ENCODE results near the gene ZNF440.
"Not testable (repeated sequence)": the region's sequence is repeated elsewhere in the genome, so short reads cannot be mapped to it uniquely, and the experiment has no call there.

ZNF440 gene

DNA sequence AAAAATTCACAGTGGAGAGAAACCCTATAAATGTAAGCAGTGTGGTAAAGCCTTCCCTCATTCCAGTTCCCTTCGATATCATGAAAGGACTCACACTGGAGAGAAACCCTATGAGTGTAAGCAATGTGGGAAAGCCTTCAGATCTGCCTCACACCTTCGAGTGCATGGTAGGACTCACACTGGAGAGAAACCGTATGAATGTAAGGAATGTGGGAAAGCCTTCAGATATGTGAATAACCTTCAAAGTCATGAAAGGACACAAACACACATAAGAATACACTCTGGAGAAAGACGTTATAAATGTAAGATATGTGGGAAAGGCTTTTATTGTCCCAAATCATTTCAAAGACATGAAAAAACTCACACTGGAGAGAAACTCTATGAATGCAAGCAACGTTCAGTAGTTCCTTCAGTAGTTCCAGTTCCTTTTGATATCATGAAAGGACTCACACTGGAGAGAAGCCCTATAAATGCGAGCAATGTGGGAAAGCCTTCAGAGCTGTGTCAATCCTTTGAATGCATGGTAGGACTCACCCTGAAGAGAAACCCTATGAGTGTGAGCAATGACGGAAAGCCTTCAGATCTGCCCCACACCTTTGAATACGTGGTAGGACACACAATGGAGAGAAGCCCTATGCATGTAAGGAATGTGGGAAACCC is 18.3 kb downstream of the ZNF440 start:
- no peaks in the 10 kb centered on the region for H3K27me3 ChIP-seq (ENCODE audit: control insufficient read depth in 1 of 2, insufficient read depth in 2 of 2, low read length in 2 of 2)
- H3K9me3 ChIP-seq (ENCODE audit: low read length): peaks cover 21% of the 10 kb centered on the region
- H3K27ac ChIP-seq (ENCODE audit: low read depth, low read length): no peak overlapping the region
- H3K36me3 ChIP-seq (ENCODE audit: insufficient read depth, low read length): peaks cover 20% of the 10 kb centered on the region
- H3K4me1 ChIP-seq (ENCODE audit: insufficient read depth, low read length): no peaks in the 10 kb centered on the region
- H3K4me3 ChIP-seq (ENCODE audit: low read depth in 1 of 2, low read length in 2 of 2): peak overlapping the region in 1 of 2 donors; percentile 2
- no peak overlapping the region for H3K9ac ChIP-seq (ENCODE audit: low read length)

DNA sequence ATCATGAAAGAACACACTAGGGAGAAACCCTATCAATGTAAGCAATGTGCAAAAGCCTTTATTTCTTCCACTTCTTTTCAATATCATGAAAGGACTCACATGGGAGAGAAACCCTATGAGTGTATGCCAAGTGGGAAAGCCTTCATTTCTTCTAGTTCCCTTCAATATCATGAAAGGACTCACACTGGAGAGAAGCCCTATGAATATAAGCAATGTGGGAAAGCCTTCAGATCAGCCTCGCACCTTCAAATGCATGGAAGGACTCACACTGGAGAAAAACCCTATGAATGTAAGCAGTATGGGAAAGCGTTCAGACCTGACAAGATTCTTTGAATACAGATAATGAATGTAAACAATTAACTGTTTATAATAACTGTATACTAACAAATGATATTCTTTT is 19.5 kb downstream of the ZNF440 start:
- Histone ChIP-seq H3K9ac (ENCODE audit: low read length) (no peak overlapping the region), H3K4me1 (ENCODE audit: insufficient read depth, low read length) (no peaks in the 10 kb centered on the region), H3K27me3 (ENCODE audit: control insufficient read depth in 1 of 2, insufficient read depth in 2 of 2, low read length in 2 of 2) (no peaks in the 10 kb centered on the region), H3K27ac (ENCODE audit: low read depth, low read length) (no peak overlapping the region), H3K36me3 (ENCODE audit: insufficient read depth, low read length) (peaks cover 20% of the 10 kb centered on the region), H3K9me3 (ENCODE audit: low read length) (peaks cover 21% of the 10 kb centered on the region), H3K4me3 (ENCODE audit: low read depth in 1 of 2, low read length in 2 of 2) (no peak overlapping the region)

DNA sequence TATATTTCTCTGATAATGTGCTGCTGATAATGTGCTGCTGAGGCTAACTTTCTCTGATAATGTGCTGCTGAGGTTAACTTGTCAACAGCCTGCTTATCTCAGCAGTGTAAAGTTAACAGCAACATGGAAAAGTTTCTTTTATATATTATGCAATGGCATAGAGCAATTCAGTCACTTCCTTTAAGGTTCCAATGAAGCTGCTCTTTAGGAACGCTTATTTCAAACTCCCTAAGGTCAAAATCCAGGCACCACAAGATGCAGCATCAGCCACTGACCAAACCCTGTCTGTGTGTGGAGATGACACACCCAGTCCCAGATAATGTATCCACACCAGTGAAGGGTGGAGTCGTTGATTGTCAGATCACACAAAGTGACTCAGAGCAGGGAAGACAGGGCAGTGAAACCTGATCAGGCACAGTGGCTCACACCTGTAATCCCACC is 21.6 kb downstream of the ZNF440 start:
- not testable (repeated sequence) for H3K4me3 ChIP-seq (ENCODE audit: low read depth in 1 of 2, low read length in 2 of 2); H3K9ac ChIP-seq (ENCODE audit: low read length); H3K4me1 ChIP-seq (ENCODE audit: insufficient read depth, low read length); H3K27me3 ChIP-seq (ENCODE audit: control insufficient read depth in 1 of 2, insufficient read depth in 2 of 2, low read length in 2 of 2); H3K27ac ChIP-seq (ENCODE audit: low read depth, low read length)
- peaks cover 20% of the 10 kb centered on the region for H3K36me3 ChIP-seq (ENCODE audit: insufficient read depth, low read length)
- H3K9me3 ChIP-seq (ENCODE audit: low read length): peaks cover 21% of the 10 kb centered on the region

DNA sequence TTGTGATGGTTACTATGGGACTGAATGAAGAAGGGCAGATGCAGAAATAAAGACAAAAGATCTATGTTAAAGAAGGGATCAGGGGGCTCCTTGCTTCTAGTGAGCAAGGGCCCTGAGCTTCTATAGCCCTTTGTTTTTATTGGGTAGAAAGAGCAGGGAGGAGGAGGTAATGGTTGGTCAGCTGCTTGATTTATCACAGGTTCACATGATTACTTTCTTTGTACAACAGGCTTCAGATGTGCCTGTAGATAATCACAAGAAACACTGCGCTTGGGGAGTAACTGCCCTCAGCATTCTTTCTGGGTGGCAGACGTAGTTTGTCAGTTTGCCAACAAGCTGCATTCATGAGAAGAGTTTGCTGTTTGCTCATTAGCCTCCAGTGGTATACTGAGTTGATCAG is 29.6 kb downstream of the ZNF440 start:
- Histone ChIP-seq H3K4me1 (ENCODE audit: insufficient read depth, low read length) (peaks cover 4% of the 10 kb centered on the region), H3K36me3 (ENCODE audit: insufficient read depth, low read length) (no peaks in the 10 kb centered on the region), H3K4me3 (ENCODE audit: low read depth in 1 of 2, low read length in 2 of 2) (no peak overlapping the region), H3K9me3 (ENCODE audit: low read length) (no peaks in the 10 kb centered on the region), H3K27me3 (ENCODE audit: control insufficient read depth in 1 of 2, insufficient read depth in 2 of 2, low read length in 2 of 2) (no peaks in the 10 kb centered on the region), H3K27ac (ENCODE audit: low read depth, low read length) (no peak overlapping the region), H3K9ac (ENCODE audit: low read length) (no peak overlapping the region)

- not testable (repeated sequence) for H3K9me3 ChIP-seq (ENCODE audit: low read length); H3K4me3 ChIP-seq (ENCODE audit: low read depth in 1 of 2, low read length in 2 of 2); H3K27ac ChIP-seq (ENCODE audit: low read depth, low read length); H3K36me3 ChIP-seq (ENCODE audit: insufficient read depth, low read length); H3K4me1 ChIP-seq (ENCODE audit: insufficient read depth, low read length); H3K9ac ChIP-seq (ENCODE audit: low read length); H3K27me3 ChIP-seq (ENCODE audit: control insufficient read depth in 1 of 2, insufficient read depth in 2 of 2, low read length in 2 of 2)
These were observed 33.5 kb downstream of the ZNF440 start for GRCh38 chr19:11847615-11848014.

GRCh38 chr19:11848200-11848593 is 34.1 kb downstream of the ZNF440 start:
- H3K27ac ChIP-seq (ENCODE audit: low read depth, low read length): no peak overlapping the region
- H3K9me3 ChIP-seq (ENCODE audit: low read length): no peaks in the 10 kb centered on the region
- H3K4me3 ChIP-seq (ENCODE audit: low read depth in 1 of 2, low read length in 2 of 2): peak overlapping the region; percentile 44 to 81
- peaks cover 7% of the 10 kb centered on the region for H3K4me1 ChIP-seq (ENCODE audit: insufficient read depth, low read length)
- no peaks in the 10 kb centered on the region for H3K27me3 ChIP-seq (ENCODE audit: control insufficient read depth in 1 of 2, insufficient read depth in 2 of 2, low read length in 2 of 2)
- H3K9ac ChIP-seq (ENCODE audit: low read length): no peak overlapping the region
- no peaks in the 10 kb centered on the region for H3K36me3 ChIP-seq (ENCODE audit: insufficient read depth, low read length)

DNA sequence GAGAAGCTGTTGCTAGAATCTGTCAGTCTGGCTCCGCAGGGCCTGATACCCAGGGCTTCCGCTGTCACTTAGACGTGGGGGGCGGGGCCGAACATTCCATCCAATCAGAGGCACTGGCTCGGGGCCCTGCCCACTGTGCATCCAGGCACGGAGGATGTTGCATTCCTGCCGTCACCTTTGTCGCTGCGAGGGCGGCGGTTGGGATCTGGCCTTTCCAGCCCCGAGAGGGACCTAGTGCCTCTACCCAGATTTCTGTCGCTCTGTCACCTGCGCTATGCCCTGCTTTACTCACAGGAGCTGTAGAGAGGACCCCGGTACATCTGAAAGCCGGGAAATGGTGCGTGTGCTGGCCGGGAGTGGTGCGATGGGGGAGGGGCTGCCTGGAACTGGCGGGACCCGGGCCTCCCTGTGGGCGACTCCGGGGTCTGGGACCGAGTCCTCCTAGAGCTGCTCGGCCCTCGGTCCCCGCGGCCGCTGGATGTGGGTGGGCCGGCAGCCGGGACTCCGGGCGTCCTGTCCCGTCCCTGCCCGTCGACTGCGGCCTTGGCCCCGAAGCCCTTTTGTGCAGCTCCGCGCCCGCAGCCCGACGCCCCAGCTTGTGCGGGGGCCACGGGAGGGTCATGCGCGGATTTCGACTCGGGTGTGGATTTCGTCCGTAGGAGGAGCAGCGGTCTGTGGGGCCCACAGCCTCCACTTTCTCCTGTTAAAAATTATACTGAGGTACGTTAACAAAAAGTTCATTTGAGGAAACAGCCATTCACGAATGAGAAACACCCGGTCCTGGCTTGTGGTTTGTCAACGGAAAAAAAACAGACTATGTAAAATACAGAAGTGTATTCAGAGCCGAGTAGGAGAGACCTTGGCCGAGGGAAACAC is 34.8 kb downstream of the ZNF440 start, which contains the start of gene ZNF439:
ZNF439 (plus strand) TSS at position 133 of the 876 bp plus-strand sequence; CDS start at position 275, 142 bp downstream.
- Histone ChIP-seq H3K36me3 (ENCODE audit: insufficient read depth, low read length) (no peaks in the 10 kb centered on the region), H3K27ac (ENCODE audit: low read depth, low read length) (peak within 1 kb of the TSS; percentile 80), H3K4me3 (ENCODE audit: low read depth in 1 of 2, low read length in 2 of 2) (peak within 1 kb of the TSS; percentile 44 to 81), H3K9me3 (ENCODE audit: low read length) (no peaks in the 10 kb centered on the region), H3K9ac (ENCODE audit: low read length) (no peak within 1 kb of the TSS), H3K27me3 (ENCODE audit: control insufficient read depth in 1 of 2, insufficient read depth in 2 of 2, low read length in 2 of 2) (no peaks in the 10 kb centered on the region), H3K4me1 (ENCODE audit: insufficient read depth, low read length) (peaks cover 7% of the 10 kb centered on the region)

- H3K27ac ChIP-seq (ENCODE audit: low read depth, low read length); H3K4me1 ChIP-seq (ENCODE audit: insufficient read depth, low read length); H3K9me3 ChIP-seq (ENCODE audit: low read length): not testable (repeated sequence)
These were observed 36.2 kb downstream of the ZNF440 start for GRCh38 chr19:11850289-11850688.

DNA sequence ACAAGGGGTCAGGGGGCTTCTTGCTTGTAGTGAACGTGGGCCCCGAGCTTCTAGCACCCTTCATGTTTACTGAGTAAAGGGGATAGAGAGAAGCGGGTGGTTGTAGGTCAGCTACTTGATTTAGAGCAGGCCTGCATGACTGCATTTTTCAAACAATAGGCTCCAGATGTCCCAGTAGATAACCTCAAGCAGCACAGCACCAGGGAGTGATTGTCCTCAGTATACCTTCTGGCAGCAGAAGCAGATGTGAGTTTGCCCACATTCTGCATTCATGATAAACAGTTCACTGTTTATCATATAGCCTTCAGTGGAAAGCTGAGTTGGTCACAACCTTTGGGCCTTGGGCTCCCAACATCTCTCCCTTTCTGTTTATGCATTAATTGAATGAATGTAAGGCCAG is 39.3 kb downstream of the ZNF440 start:
- no peak overlapping the region for H3K27ac ChIP-seq (ENCODE audit: low read depth, low read length)

More at GRCh38 chr19:11850289-11850688, 36.2 kb downstream of the ZNF440 start:
- H3K9ac ChIP-seq (ENCODE audit: low read length); H3K36me3 ChIP-seq (ENCODE audit: insufficient read depth, low read length); H3K4me3 ChIP-seq (ENCODE audit: low read depth in 1 of 2, low read length in 2 of 2); H3K27me3 ChIP-seq (ENCODE audit: control insufficient read depth in 1 of 2, insufficient read depth in 2 of 2, low read length in 2 of 2): not testable (repeated sequence)

GRCh38 chr19:11856596-11857250 is 42.6 kb downstream of the ZNF440 start:
- no peaks in the 10 kb centered on the region for H3K9me3 ChIP-seq (ENCODE audit: low read length)
- no peak overlapping the region for H3K9ac ChIP-seq (ENCODE audit: low read length)
- no peaks in the 10 kb centered on the region for H3K4me1 ChIP-seq (ENCODE audit: insufficient read depth, low read length)
- H3K4me3 ChIP-seq (ENCODE audit: low read depth in 1 of 2, low read length in 2 of 2): no peak overlapping the region
- H3K36me3 ChIP-seq (ENCODE audit: insufficient read depth, low read length): no peaks in the 10 kb centered on the region
- H3K27ac ChIP-seq (ENCODE audit: low read depth, low read length): no peak overlapping the region
- H3K27me3 ChIP-seq (ENCODE audit: control insufficient read depth in 1 of 2, insufficient read depth in 2 of 2, low read length in 2 of 2): no peaks in the 10 kb centered on the region

More for the DNA sequence above, 39.3 kb downstream of the ZNF440 start:
- Histone ChIP-seq H3K9me3 (ENCODE audit: low read length) (no peaks in the 10 kb centered on the region), H3K27me3 (ENCODE audit: control insufficient read depth in 1 of 2, insufficient read depth in 2 of 2, low read length in 2 of 2) (no peaks in the 10 kb centered on the region), H3K4me1 (ENCODE audit: insufficient read depth, low read length) (peaks cover 4% of the 10 kb centered on the region), H3K36me3 (ENCODE audit: insufficient read depth, low read length) (no peaks in the 10 kb centered on the region), H3K4me3 (ENCODE audit: low read depth in 1 of 2, low read length in 2 of 2) (no peak overlapping the region), H3K9ac (ENCODE audit: low read length) (no peak overlapping the region)

GRCh38 chr19:11860721-11861120 is 46.6 kb downstream of the ZNF440 start:
- no peaks in the 10 kb centered on the region for H3K36me3 ChIP-seq (ENCODE audit: insufficient read depth, low read length)
- no peak overlapping the region for H3K4me3 ChIP-seq (ENCODE audit: low read depth in 1 of 2, low read length in 2 of 2)
- H3K27me3 ChIP-seq (ENCODE audit: control insufficient read depth in 1 of 2, insufficient read depth in 2 of 2, low read length in 2 of 2): no peaks in the 10 kb centered on the region
- H3K4me1 ChIP-seq (ENCODE audit: insufficient read depth, low read length): no peaks in the 10 kb centered on the region
- H3K9ac ChIP-seq (ENCODE audit: low read length): no peak overlapping the region
- H3K27ac ChIP-seq (ENCODE audit: low read depth, low read length): no peak overlapping the region
- no peaks in the 10 kb centered on the region for H3K9me3 ChIP-seq (ENCODE audit: low read length)

Data from muscle layer of colon (tissue), 2 donors.